Lower leg skin (tissue), 3 donors: ENCODE results near the gene RBM20.

Experiments
- CTCF ChIP-seq, 3 donors: fragments of 450-650 bp; IDR thresholded peaks; one replicate each; pipeline ENCODE4 v1.5.1; 2016; ENCODE audit warnings: antibody characterized with exemption in 3 of 3, mild to moderate bottlenecking in 3 of 3, moderate library complexity in 2 of 3
- POLR2A ChIP-seq, 2 donors: fragments of 450-650 bp; IDR thresholded peaks; one replicate each; pipeline ENCODE4 v1.6.1; 2016 to 2017; ENCODE audit warnings: antibody characterized with exemption in 2 of 2, mild to moderate bottlenecking in 1 of 2, moderate library complexity in 1 of 2

GRCh38 chr10:110802090-110802489, 158.0 kb downstream of the RBM20 start:
- no peak for TF ChIP-seq CTCF (IDR thresholded peaks at IDR 0.05)
- no peak for TF ChIP-seq POLR2A (IDR thresholded peaks at IDR 0.05)
